Neural cell (in vitro differentiated cells): ENCODE data around the gene SLIT3.

Experiments
- CTCF ChIP-seq: fragments of 450-650 bp; IDR thresholded peaks from 2 replicates; pipeline ENCODE4 v1.5.1; 2014; ENCODE audit warnings: antibody characterized with exemption, mild to moderate bottlenecking, moderate library complexity; ENCODE audit not compliant: poor library complexity, severe bottlenecking
- EZH2 ChIP-seq: fragments of 200-600, 300-800 bp; shearing (Covaris generic), sonication (generic); IDR thresholded peaks from 2 replicates; pipeline ENCODE4 v1.6.1; 2014; ENCODE audit warnings: antibody characterized with exemption, low read length, borderline replicate concordance, mild to moderate bottlenecking; ENCODE audit not compliant: insufficient read depth, poor library complexity, severe bottlenecking
- MXI1 ChIP-seq: fragments of 450-650 bp; conservative IDR thresholded peaks from 2 replicates; pipeline ENCODE4 v1.6.1; 2014; ENCODE audit warnings: antibody characterized with exemption, mild to moderate bottlenecking; ENCODE audit not compliant: poor library complexity, severe bottlenecking
- POLR2AphosphoS5 ChIP-seq: IDR thresholded peaks from 2 replicates; pipeline ENCODE4 v1.6.1; 2012
- RAD21 ChIP-seq: fragments of 450-650 bp; conservative IDR thresholded peaks from 2 replicates; pipeline ENCODE4 v1.6.1; 2014; ENCODE audit warnings: antibody characterized with exemption, mild to moderate bottlenecking, moderate library complexity
- TAF1 ChIP-seq: IDR thresholded peaks from 2 replicates; pipeline ENCODE4 v1.6.1; 2012; ENCODE audit warnings: low read depth

DNA sequence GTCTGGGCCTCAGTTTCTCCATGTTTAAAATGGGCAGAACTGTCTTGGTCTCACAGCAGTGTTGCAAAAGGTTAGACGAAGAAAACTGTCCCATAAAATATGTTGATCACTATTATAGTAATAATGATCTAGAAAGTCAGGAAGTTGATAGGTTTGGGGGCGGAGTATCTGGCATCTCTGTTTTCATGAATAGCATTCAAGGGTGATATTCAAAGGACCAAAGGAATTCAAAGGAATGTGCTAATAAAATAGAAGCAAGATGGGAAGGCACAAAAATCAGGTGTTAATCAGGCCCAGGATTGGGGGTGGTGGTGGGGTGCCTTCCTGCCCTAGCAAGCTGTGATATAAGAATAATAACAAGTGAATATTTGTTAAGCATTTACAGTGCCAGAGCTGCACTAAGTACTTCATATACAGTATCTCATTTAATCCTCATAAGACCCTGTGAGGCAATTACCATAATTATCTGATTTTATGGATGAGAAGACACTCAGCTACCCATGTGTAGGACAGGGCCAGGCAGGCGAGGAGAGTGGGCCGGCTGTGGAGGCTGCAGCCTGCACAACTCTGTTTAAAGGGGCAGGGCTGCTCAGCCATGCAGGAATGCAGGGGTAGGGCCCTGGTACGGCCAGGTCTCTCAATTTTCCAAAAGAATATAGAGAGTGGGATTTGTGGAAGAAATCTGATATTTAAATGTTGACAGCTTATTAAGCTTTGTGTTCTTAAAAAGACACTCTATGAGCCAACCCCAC lies 579.8 kb downstream of the SLIT3 start:
- TF ChIP-seq EZH2 (no peak), POLR2AphosphoS5 (no peak), CTCF (no peak), MXI1 (no peak), RAD21 (no peak), TAF1 (no peak)
